SK-N-SH (cell line): Measurements from ENCODE around the gene CLCNKB. TPM values are rescaled to one million over a fixed set of nuclear protein-coding genes. Genes with fewer than 3 reads are reported as not detected.
A peak's percentile ranks its signal among the peaks of the same experiment; 100 is the strongest.

Experiments used
- CTCF ChIA-PET: fragments of 300-600, 350-600 bp; formaldehyde crosslinking; extraction: SDS; loops from one replicate; lab custom pipeline; 2021; lab: Yijun Ruan, JAX
- POLR2A ChIA-PET: fragments of 350-600 bp; sonication (Branson Sonifier 250); formaldehyde crosslinking; extraction: SDS; loops from one replicate; lab custom pipeline; 2020; ENCODE audit warnings: antibody characterized with exemption, inconsistent platforms; lab: Yijun Ruan, JAX
- DNase-seq: peaks from one replicate; pipeline ENCODE4 v3.0.0; 2012
- H2AFZ ChIP-seq: fragments of 200-600 bp; sonication (generic); 2 replicates; pipeline ENCODE4 v1.8.1; 2016; ENCODE audit warnings: antibody characterized with exemption, mild to moderate bottlenecking, low read depth
- H3F3A ChIP-seq: fragments of 200-600 bp; sonication (generic); replicated peaks from 2 replicates; pipeline ENCODE3; 2016; ENCODE audit warnings: antibody characterized with exemption, mild to moderate bottlenecking; ENCODE audit not compliant: insufficient read depth
- H3K27ac ChIP-seq, 2 experiments: fragments of 200-500 bp in 1 of 2; fragments of 200-600 bp in 1 of 2; sonication (Bioruptor generic) in 1 of 2; sonication (generic), shearing (Covaris generic) in 1 of 2; 2 replicates each; pipeline versions ENCODE4 v1.5.1 to v1.6.1; 2014 to 2016; ENCODE audit warnings: low read depth in 2 of 2, inconsistent platforms in 1 of 2, low read length in 1 of 2, mild to moderate bottlenecking in 1 of 2, mixed read lengths in 1 of 2
- H3K27me3 ChIP-seq: fragments of 200-600 bp; sonication (generic), shearing (Covaris generic); 2 replicates; pipeline ENCODE4 v1.6.1; 2016; ENCODE audit warnings: mixed run types; ENCODE audit not compliant: insufficient read depth
- H3K36me3 ChIP-seq, 2 experiments: fragments of 200-500 bp in 1 of 2; fragments of 200-600 bp in 1 of 2; sonication (Bioruptor generic) in 1 of 2; sonication (generic) in 1 of 2; replicated peaks in 1 of 2; 2 replicates each; pipeline versions ENCODE3 to v1.5.1; 2014 to 2016; ENCODE audit warnings: low read length in 1 of 2, mild to moderate bottlenecking in 1 of 2; ENCODE audit not compliant: insufficient read depth in 2 of 2, control insufficient read depth in 1 of 2
- H3K4me1 ChIP-seq, 2 experiments: fragments of 200-500 bp in 1 of 2; fragments of 200-600 bp in 1 of 2; sonication (Bioruptor generic) in 1 of 2; sonication (generic), shearing (Covaris generic) in 1 of 2; 2 replicates each; pipeline versions ENCODE4 v1.5.1 to v1.6.1; 2014 to 2016; ENCODE audit warnings: low read depth in 1 of 2, low read length in 1 of 2, mixed run types in 1 of 2; ENCODE audit not compliant: insufficient read depth in 2 of 2, control insufficient read depth in 1 of 2
- H3K4me2 ChIP-seq: fragments of 200-600 bp; sonication (generic), shearing (Covaris generic); 2 replicates; pipeline ENCODE4 v1.6.1; 2017; ENCODE audit warnings: mixed run types
- H3K4me3 ChIP-seq, 2 experiments: fragments of 200-500 bp in 1 of 2; fragments of 200-600 bp in 1 of 2; sonication (Bioruptor generic) in 1 of 2; sonication (generic), shearing (Covaris generic) in 1 of 2; 2 replicates each; pipeline versions ENCODE4 v1.5.1 to v1.8.1; 2014 to 2016; ENCODE audit warnings: low read depth in 2 of 2, inconsistent platforms in 1 of 2, low read length in 1 of 2, mild to moderate bottlenecking in 1 of 2, mixed read lengths in 1 of 2, moderate library complexity in 1 of 2
- H3K79me2 ChIP-seq: fragments of 200-600 bp; sonication (generic); 2 replicates; pipeline ENCODE4 v1.8.1; 2017; ENCODE audit warnings: mild to moderate bottlenecking; ENCODE audit not compliant: insufficient read depth
- H3K9ac ChIP-seq: fragments of 200-600 bp; sonication (generic); 2 replicates; pipeline ENCODE4 v1.6.1; 2017; ENCODE audit warnings: mixed run types
- H3K9me2 ChIP-seq: fragments of 200-600 bp; sonication (generic); 2 replicates; pipeline ENCODE4 v1.6.1; 2017; ENCODE audit warnings: mixed run types
- H3K9me3 ChIP-seq: fragments of 200-600 bp; sonication (generic); 2 replicates; pipeline ENCODE4 v1.6.1; 2017; ENCODE audit warnings: mixed run types, mild to moderate bottlenecking, moderate library complexity
- H4K20me1 ChIP-seq: fragments of 200-600 bp; sonication (generic); 2 replicates; pipeline ENCODE4 v1.6.1; 2017; ENCODE audit warnings: mild to moderate bottlenecking, mixed run types; ENCODE audit not compliant: insufficient read depth
- CHD2 ChIP-seq: fragments of 150-350 bp; IDR thresholded peaks from 2 replicates; pipeline ENCODE4 v1.6.1; 2018; ENCODE audit warnings: low read length; ENCODE audit not compliant: partially characterized antibody
- ELF1 ChIP-seq: IDR thresholded peaks from 2 replicates; pipeline ENCODE4 v1.4.0; 2012
- EP300 ChIP-seq, 2 experiments: IDR thresholded peaks; 2 replicates each; pipeline versions ENCODE4 v1.4.0 to v1.6.1; 2012; ENCODE audit warnings: borderline replicate concordance in 1 of 2, low read depth in 1 of 2, low read length in 1 of 2
- EZH2phosphoT487 ChIP-seq: fragments of 200-600 bp; sonication (generic); IDR thresholded peaks from 2 replicates; pipeline ENCODE4 v1.6.1; 2017; ENCODE audit warnings: low read depth, mixed run types, mild to moderate bottlenecking, antibody characterized with exemption, moderate library complexity, borderline replicate concordance
- FOXM1 ChIP-seq: IDR thresholded peaks from 2 replicates; pipeline ENCODE4 v1.4.0; 2012; ENCODE audit warnings: low read depth, mild to moderate bottlenecking
- GABPA ChIP-seq: IDR thresholded peaks from 2 replicates; pipeline ENCODE4 v1.4.0; 2012; ENCODE audit warnings: low read depth, mild to moderate bottlenecking
- GATA2 ChIP-seq: sonication (generic); formaldehyde crosslinking; IDR thresholded peaks from 2 replicates; pipeline ENCODE4 v1.5.0; 2020; ENCODE audit warnings: mild to moderate bottlenecking, missing genetic modification reagents
- JUND ChIP-seq: IDR thresholded peaks from 2 replicates; pipeline ENCODE4 v1.4.0; 2012
- MEF2A ChIP-seq: IDR thresholded peaks from 2 replicates; pipeline ENCODE4 v1.4.0; 2012; ENCODE audit warnings: low read depth, borderline replicate concordance
- MXI1 ChIP-seq: IDR thresholded peaks from 2 replicates; pipeline ENCODE4 v1.6.1; 2012; ENCODE audit warnings: mild to moderate bottlenecking, low read depth, low read length, improper control_type of control experiment
- POLR2AphosphoS5 ChIP-seq: IDR thresholded peaks from 2 replicates; pipeline ENCODE4 v1.6.1; 2012; ENCODE audit warnings: low read depth, low read length
- RCOR1 ChIP-seq: fragments of 150-350 bp; IDR thresholded peaks from 2 replicates; pipeline ENCODE4 v1.6.1; 2017; ENCODE audit warnings: antibody characterized with exemption, low read length
- RFX5 ChIP-seq: IDR thresholded peaks from 2 replicates; pipeline ENCODE4 v1.6.1; 2012; ENCODE audit warnings: mild to moderate bottlenecking, improper control_type of control experiment, low read length
- SIN3A ChIP-seq: IDR thresholded peaks from 2 replicates; pipeline ENCODE4 v1.6.1; 2012; ENCODE audit warnings: low read depth, mild to moderate bottlenecking, low read length, moderate library complexity, borderline replicate concordance
- SMC3 ChIP-seq: IDR thresholded peaks from 2 replicates; pipeline ENCODE4 v1.6.1; 2012; ENCODE audit warnings: low read depth, low read length, improper control_type of control experiment
- TCF12 ChIP-seq: IDR thresholded peaks from 2 replicates; pipeline ENCODE4 v1.4.0; 2012
- TEAD4 ChIP-seq: IDR thresholded peaks from 2 replicates; pipeline ENCODE4 v1.4.0; 2012; ENCODE audit warnings: mild to moderate bottlenecking, borderline replicate concordance; ENCODE audit not compliant: insufficient read depth
- YY1 ChIP-seq: IDR thresholded peaks from 2 replicates; pipeline ENCODE4 v1.4.0; 2012; ENCODE audit warnings: low read depth, mild to moderate bottlenecking
- WGBS: methylation state at CpG from one replicate; pipeline ENCODE4 v1.1.6; 2017; ENCODE audit warnings: low lambda C conversion rate; 5-methylcytosine and 5-hydroxymethylcytosine counted together
- polyA plus RNA-seq, 3 experiments: library from polyadenylated mRNA; depleted of rRNA; stranded (reverse); fragments of >200 nt; gene quantifications; 2 replicates each; pipeline ENCODE4 v1.2.3, GENCODE V29; 2012
- TF ChIP-seq, protein P1 (sequence below): IDR thresholded peaks from 2 replicates; pipeline ENCODE4 v1.6.1; 2012; ENCODE audit warnings: mild to moderate bottlenecking, low read depth, low read length, moderate library complexity
- TF ChIP-seq, protein P2 (sequence below): fragments of 200-600 bp; sonication (generic); IDR thresholded peaks from 2 replicates; pipeline ENCODE4 v1.6.1; 2017; ENCODE audit warnings: antibody characterized with exemption, mild to moderate bottlenecking, moderate library complexity
- TF ChIP-seq, protein P3 (sequence below): fragments of 150-350 bp; IDR thresholded peaks from 2 replicates; pipeline ENCODE4 v1.6.1; 2017; ENCODE audit warnings: antibody characterized with exemption, low read length, low read depth, borderline replicate concordance

Gene CLCNKB
- polyA plus RNA-seq, 1 of the 3 experiments (the other 2 are of a cell fraction): 0.41 TPM

DNA sequence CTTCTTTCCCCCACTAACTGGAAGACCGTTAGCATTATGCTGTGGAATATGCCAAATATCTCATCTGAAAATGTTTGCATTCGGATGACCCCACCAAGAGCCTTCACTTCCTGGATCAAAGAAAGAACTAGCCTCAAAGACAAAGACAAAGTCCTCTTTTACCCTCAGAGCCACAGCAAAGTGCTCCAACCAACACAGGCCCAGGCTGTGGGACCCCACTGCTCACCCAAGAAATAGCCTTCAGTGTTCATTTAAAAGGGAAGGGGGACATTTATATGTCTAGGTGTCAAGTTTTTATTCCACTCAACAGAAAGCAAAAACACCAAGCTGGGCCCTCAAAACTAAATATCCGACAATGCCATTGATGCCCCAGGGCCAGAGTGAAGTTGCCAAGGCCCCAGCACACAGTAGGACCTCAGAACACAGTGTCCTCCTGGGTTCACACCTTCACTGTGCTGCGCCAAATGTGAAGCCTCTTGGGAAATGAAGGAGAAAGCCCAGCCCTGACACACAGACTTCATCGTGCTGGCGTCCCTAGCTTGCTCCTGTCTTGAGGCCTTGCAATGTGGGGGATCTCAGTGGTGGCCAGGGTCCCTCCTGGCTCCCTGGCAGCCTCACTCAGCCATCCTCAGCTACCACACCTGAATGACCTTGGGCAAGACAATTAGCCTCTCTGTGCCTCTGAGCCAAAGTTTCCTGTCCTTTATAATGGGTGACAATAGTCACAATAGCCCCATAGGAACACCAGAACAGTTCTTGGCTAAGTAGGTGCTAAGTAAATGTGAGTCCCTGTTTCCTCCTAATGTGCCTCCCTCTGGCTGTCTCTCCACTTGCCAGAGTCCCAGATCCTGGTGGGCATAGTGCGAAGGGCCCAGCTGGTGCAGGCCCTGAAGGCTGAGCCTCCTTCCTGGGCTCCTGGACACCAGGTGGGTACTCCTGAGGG is 11.3 kb downstream of the CLCNKB start:
- H3K9ac ChIP-seq: no peak overlapping the region
- CTCF ChIA-PET: interaction anchor here (0.6 to 4.6 kb wide), 20 partner anchors 8 to 263 kb away, joined by 3 to 58 read pairs (median 7); partner anchors contain the start of genes FAM131C and HSPB7
- H3K27me3 ChIP-seq: no peaks in the 10 kb centered on the region

DNA sequence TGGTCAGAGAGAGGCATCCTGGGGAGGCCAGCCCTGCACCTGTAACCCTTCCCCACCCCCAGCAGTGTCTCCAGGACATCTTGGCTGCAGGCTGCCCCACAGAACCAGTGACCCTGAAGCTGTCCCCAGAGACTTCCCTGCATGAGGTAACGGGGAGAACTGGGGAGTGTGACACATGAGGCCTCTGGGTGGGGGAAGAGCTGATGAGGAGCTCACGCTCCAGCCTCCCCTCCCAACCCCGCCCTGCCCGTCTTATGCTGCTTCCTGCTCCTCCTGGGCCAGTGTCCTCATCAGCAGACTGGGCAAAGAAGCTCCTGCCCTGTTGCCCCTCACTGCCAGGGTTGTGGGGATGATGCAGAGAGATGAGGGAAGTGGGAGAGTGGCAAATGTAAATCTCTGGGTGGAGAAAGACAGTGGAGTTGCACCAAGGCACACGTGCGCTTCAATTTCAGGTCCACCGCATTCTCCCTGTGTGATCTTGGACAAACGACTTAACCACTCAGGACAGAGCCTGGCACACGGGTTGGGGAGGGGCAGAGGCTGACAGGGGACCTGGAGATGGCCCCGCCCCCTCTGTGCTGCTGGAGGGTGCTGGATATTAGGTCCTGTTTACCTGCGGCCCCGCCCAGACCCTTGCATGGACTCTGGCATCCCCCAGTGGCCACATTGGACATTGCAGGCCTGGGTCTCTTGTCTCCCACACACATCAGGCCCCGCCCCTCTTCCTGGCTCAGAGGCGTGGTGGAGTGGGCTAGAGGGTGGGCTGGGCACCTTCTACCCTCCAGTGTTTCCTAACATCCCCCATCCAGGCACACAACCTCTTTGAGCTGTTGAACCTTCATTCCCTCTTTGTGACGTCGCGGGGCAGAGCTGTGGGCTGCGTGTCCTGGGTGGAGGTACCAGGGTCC is 12.3 kb downstream of the CLCNKB start:
- CTCF ChIA-PET: interaction anchor here (0.6 to 4.6 kb wide), 21 partner anchors 9 to 296 kb away, joined by 3 to 58 read pairs (median 6); partner anchors contain the start of genes FAM131C and HSPB7
- Histone ChIP-seq H3K36me3 (no peaks in the 10 kb centered on the region), H2AFZ (no peak overlapping the region), H3K27me3 (no peaks in the 10 kb centered on the region), H3K27ac (no peak overlapping the region), H3K4me1 (no peaks in the 10 kb centered on the region; a peak in 1 of 4 replicates), H3F3A (no peaks in the 10 kb centered on the region), H3K9me2 (no peaks in the 10 kb centered on the region), H4K20me1 (no peaks in the 10 kb centered on the region), H3K79me2 (no peaks in the 10 kb centered on the region), H3K9me3 (no peaks in the 10 kb centered on the region), H3K4me2 (no peak overlapping the region), H3K9ac (no peak overlapping the region), H3K4me3 (no peak overlapping the region)
- 65% methylated on average over 13 of the region's 18 CpGs for WGBS
- DNase-seq: peak; percentile 96
- POLR2A ChIA-PET: no interaction called here
- TF ChIP-seq, protein P1, sequence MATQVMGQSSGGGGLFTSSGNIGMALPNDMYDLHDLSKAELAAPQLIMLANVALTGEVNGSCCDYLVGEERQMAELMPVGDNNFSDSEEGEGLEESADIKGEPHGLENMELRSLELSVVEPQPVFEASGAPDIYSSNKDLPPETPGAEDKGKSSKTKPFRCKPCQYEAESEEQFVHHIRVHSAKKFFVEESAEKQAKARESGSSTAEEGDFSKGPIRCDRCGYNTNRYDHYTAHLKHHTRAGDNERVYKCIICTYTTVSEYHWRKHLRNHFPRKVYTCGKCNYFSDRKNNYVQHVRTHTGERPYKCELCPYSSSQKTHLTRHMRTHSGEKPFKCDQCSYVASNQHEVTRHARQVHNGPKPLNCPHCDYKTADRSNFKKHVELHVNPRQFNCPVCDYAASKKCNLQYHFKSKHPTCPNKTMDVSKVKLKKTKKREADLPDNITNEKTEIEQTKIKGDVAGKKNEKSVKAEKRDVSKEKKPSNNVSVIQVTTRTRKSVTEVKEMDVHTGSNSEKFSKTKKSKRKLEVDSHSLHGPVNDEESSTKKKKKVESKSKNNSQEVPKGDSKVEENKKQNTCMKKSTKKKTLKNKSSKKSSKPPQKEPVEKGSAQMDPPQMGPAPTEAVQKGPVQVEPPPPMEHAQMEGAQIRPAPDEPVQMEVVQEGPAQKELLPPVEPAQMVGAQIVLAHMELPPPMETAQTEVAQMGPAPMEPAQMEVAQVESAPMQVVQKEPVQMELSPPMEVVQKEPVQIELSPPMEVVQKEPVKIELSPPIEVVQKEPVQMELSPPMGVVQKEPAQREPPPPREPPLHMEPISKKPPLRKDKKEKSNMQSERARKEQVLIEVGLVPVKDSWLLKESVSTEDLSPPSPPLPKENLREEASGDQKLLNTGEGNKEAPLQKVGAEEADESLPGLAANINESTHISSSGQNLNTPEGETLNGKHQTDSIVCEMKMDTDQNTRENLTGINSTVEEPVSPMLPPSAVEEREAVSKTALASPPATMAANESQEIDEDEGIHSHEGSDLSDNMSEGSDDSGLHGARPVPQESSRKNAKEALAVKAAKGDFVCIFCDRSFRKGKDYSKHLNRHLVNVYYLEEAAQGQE: no peak
- no peak for TF ChIP-seq GATA2 (CRISPR knock-in tag)
- no peak for TF ChIP-seq RFX5
- no peak for TF ChIP-seq TCF12
- no peak for TF ChIP-seq MEF2A
- TF ChIP-seq TEAD4: no peak
- TF ChIP-seq, protein P2, sequence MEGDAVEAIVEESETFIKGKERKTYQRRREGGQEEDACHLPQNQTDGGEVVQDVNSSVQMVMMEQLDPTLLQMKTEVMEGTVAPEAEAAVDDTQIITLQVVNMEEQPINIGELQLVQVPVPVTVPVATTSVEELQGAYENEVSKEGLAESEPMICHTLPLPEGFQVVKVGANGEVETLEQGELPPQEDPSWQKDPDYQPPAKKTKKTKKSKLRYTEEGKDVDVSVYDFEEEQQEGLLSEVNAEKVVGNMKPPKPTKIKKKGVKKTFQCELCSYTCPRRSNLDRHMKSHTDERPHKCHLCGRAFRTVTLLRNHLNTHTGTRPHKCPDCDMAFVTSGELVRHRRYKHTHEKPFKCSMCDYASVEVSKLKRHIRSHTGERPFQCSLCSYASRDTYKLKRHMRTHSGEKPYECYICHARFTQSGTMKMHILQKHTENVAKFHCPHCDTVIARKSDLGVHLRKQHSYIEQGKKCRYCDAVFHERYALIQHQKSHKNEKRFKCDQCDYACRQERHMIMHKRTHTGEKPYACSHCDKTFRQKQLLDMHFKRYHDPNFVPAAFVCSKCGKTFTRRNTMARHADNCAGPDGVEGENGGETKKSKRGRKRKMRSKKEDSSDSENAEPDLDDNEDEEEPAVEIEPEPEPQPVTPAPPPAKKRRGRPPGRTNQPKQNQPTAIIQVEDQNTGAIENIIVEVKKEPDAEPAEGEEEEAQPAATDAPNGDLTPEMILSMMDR: peak; percentile 87
- peak; percentile 88 for TF ChIP-seq SMC3
- no peak for TF ChIP-seq RCOR1
- no peak for TF ChIP-seq EZH2phosphoT487
- no peak for TF ChIP-seq FOXM1

More for the DNA sequence above, 11.3 kb downstream of the CLCNKB start:
- Histone ChIP-seq H3K79me2 (no peaks in the 10 kb centered on the region), H3K36me3 (no peaks in the 10 kb centered on the region), H3K4me2 (no peak overlapping the region), H3F3A (no peaks in the 10 kb centered on the region), H3K9me2 (no peaks in the 10 kb centered on the region), H3K9me3 (no peaks in the 10 kb centered on the region), H3K4me3 (no peak overlapping the region), H4K20me1 (no peaks in the 10 kb centered on the region), H3K27ac (no peak overlapping the region), H2AFZ (no peak overlapping the region), H3K4me1 (no peaks in the 10 kb centered on the region; a peak in 1 of 4 replicates)
- POLR2A ChIA-PET: no interaction called here
- no peak for TF ChIP-seq TCF12
- no peak for TF ChIP-seq MEF2A
- TF ChIP-seq GATA2 (CRISPR knock-in tag): no peak
- TF ChIP-seq SMC3: no peak
- no peak for TF ChIP-seq EP300 (IDR thresholded peaks at IDR 0.05; ENCODE audit: borderline replicate concordance in 1 of 2, low read depth in 1 of 2, low read length in 1 of 2)
- TF ChIP-seq EZH2phosphoT487: no peak
- TF ChIP-seq JUND: no peak
- no peak for TF ChIP-seq SIN3A
- TF ChIP-seq ELF1: no peak
- TF ChIP-seq YY1: no peak
- no peak for TF ChIP-seq POLR2AphosphoS5
- no peak for TF ChIP-seq GABPA
- TF ChIP-seq, protein P3, sequence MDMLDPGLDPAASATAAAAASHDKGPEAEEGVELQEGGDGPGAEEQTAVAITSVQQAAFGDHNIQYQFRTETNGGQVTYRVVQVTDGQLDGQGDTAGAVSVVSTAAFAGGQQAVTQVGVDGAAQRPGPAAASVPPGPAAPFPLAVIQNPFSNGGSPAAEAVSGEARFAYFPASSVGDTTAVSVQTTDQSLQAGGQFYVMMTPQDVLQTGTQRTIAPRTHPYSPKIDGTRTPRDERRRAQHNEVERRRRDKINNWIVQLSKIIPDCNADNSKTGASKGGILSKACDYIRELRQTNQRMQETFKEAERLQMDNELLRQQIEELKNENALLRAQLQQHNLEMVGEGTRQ: no peak
- TF ChIP-seq CHD2: no peak
- no peak for TF ChIP-seq MXI1
- WGBS: 79% methylated on average over 7 of the region's 7 CpGs
- DNase-seq: no peak
